ENCODE data around the gene UNK.

DNA sequence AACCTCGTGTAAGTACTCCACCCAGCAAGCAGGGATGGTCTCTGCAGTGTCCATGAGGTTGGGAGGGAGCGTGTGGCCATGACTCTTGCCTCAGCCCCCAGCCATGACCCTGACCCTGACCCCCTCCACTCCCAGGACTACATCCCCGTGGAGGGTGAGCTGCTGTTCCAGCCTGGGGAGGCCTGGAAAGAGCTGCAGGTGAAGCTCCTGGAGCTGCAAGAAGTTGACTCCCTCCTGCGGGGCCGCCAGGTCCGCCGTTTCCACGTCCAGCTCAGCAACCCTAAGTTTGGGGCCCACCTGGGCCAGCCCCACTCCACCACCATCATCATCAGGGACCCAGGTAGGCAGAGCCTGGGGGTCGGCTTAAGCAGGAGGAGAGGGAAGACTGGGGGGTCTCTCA lies 35.9 kb upstream of the UNK start:
- TF ChIP-seq, protein P1, sequence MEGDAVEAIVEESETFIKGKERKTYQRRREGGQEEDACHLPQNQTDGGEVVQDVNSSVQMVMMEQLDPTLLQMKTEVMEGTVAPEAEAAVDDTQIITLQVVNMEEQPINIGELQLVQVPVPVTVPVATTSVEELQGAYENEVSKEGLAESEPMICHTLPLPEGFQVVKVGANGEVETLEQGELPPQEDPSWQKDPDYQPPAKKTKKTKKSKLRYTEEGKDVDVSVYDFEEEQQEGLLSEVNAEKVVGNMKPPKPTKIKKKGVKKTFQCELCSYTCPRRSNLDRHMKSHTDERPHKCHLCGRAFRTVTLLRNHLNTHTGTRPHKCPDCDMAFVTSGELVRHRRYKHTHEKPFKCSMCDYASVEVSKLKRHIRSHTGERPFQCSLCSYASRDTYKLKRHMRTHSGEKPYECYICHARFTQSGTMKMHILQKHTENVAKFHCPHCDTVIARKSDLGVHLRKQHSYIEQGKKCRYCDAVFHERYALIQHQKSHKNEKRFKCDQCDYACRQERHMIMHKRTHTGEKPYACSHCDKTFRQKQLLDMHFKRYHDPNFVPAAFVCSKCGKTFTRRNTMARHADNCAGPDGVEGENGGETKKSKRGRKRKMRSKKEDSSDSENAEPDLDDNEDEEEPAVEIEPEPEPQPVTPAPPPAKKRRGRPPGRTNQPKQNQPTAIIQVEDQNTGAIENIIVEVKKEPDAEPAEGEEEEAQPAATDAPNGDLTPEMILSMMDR (IDR thresholded peaks at IDR 0.05; ENCODE audit: insufficient read depth, low read depth, low read length) = no peak
- no peak for TF ChIP-seq EZH2 (IDR thresholded peaks at IDR 0.05; ENCODE audit: insufficient read depth, low read length)

All from astrocyte (in vitro differentiated cells and primary cell).